PC-3 (cell line): ENCODE data around the gene SIM2. TPM values are rescaled to one million over a fixed set of nuclear protein-coding genes. Genes with fewer than 3 reads are reported as not detected.

Experiments used
- ATAC-seq: fragments of 200-7000 bp; cut with Tn5 transposase; 2 replicates; pipeline ENCODE4 v1.9.1; 2020; ENCODE audit warnings: mild to moderate bottlenecking, moderate library complexity
- BruUV-seq: library from RNA; stranded (reverse); fragments of 400-500 nt; replicated peaks from 2 replicates; lab custom pipeline; 2021; lab: Mats Ljungman, UMichigan
- CTCF ChIA-PET: fragments of 300-600 bp; sonication (Branson Sonifier 250); formaldehyde crosslinking; loops from one replicate; lab custom pipeline; 2022; ENCODE audit warnings: antibody characterized with exemption; lab: Charles Lee
- POLR2A ChIA-PET: fragments of 300-600 bp; sonication (Branson Sonifier 250); formaldehyde crosslinking; loops from one replicate; lab custom pipeline; 2022; ENCODE audit warnings: antibody characterized with exemption; ENCODE audit not compliant: unreplicated experiment; lab: Charles Lee
- DNase-seq: peaks from one replicate; pipeline ENCODE4 v3.0.0-alpha.2; 2015
- H2AFZ ChIP-seq: fragments of 300-600 bp; sonication (generic); 2 replicates; pipeline ENCODE4 v1.6.0; 2016; ENCODE audit warnings: antibody characterized with exemption, low read length
- H3F3A ChIP-seq: fragments of 300-600 bp; sonication (generic); one replicate; pipeline ENCODE4 v1.6.0; 2017; ENCODE audit warnings: antibody characterized with exemption, low read length, control low read depth, mild to moderate bottlenecking; ENCODE audit not compliant: unreplicated experiment
- H3K27ac ChIP-seq: fragments of 300-600 bp; sonication (generic); 2 replicates; pipeline ENCODE4 v1.5.1; 2016; ENCODE audit warnings: mild to moderate bottlenecking, low read length
- H3K27me3 ChIP-seq: fragments of 300-600 bp; sonication (generic); 2 replicates; pipeline ENCODE4 v1.6.1; 2016; ENCODE audit warnings: low read length, mixed read lengths
- H3K36me3 ChIP-seq: fragments of 300-600 bp; sonication (generic); 2 replicates; pipeline ENCODE4 v1.6.1; 2016; ENCODE audit warnings: low read depth, mixed run types, low read length, mixed read lengths
- H3K4me1 ChIP-seq: fragments of 300-600 bp; sonication (generic); 2 replicates; pipeline ENCODE4 v1.5.1; 2016; ENCODE audit warnings: low read length; ENCODE audit not compliant: insufficient read depth
- H3K4me2 ChIP-seq: fragments of 300-600 bp; sonication (generic); 2 replicates; pipeline ENCODE4 v1.6.0; 2016; ENCODE audit warnings: low read length
- H3K4me3 ChIP-seq: fragments of 300-600 bp; sonication (generic); 2 replicates; pipeline ENCODE4 v1.5.1; 2016; ENCODE audit warnings: mild to moderate bottlenecking, low read length, mixed read lengths
- H3K79me2 ChIP-seq: fragments of 300-600 bp; sonication (generic); 2 replicates; pipeline ENCODE4 v1.6.1; 2017; ENCODE audit warnings: low read length, mixed read lengths
- H3K9ac ChIP-seq: fragments of 300-600 bp; sonication (generic); 2 replicates; pipeline ENCODE4 v1.6.0; 2016; ENCODE audit warnings: mild to moderate bottlenecking, low read length
- H3K9me2 ChIP-seq: fragments of 300-600 bp; sonication (generic); replicated peaks from 2 replicates; pipeline ENCODE4 v1.6.1; 2016; ENCODE audit warnings: mixed run types, low read length, mixed read lengths
- H3K9me3 ChIP-seq: fragments of 300-600 bp; sonication (generic); 2 replicates; pipeline ENCODE4 v1.6.1; 2016; ENCODE audit warnings: low read length, mixed read lengths
- H4K20me1 ChIP-seq: fragments of 300-600 bp; sonication (generic); 2 replicates; pipeline ENCODE4 v1.6.1; 2016; ENCODE audit warnings: low read length, mixed read lengths
- EZH2 ChIP-seq: fragments of 300-600 bp; sonication (generic); IDR thresholded peaks from one replicate; pipeline ENCODE4 v1.6.1; 2017; ENCODE audit warnings: antibody characterized with exemption, mild to moderate bottlenecking, low read length; ENCODE audit not compliant: unreplicated experiment
- EZH2phosphoT487 ChIP-seq: fragments of 300-600 bp; sonication (generic); IDR thresholded peaks from 2 replicates; pipeline ENCODE4 v1.6.1; 2018; ENCODE audit warnings: mild to moderate bottlenecking, antibody characterized with exemption, low read length, borderline replicate concordance
- intact Hi-C: fragments of 100-400 bp; cut with micrococcal nuclease; formaldehyde crosslinking; loops from 2 replicates; pipeline ENCODE4 v1.9.0; 2023
- total RNA-seq: library from RNA; depleted of rRNA; stranded (reverse); fragments of >200 nt; gene quantifications from 2 replicates; pipeline ENCODE4 v1.2.3, GENCODE V29; 2014
- TF ChIP-seq, protein P1 (sequence below): fragments of 300-600 bp; sonication (generic); conservative IDR thresholded peaks from 2 replicates; pipeline ENCODE4 v1.5.1; 2017; ENCODE audit warnings: antibody characterized with exemption, low read depth, mild to moderate bottlenecking, low read length

The SIM2 gene
- total RNA-seq, 1 experiment from 2014 or later = 71.2 TPM

DNA sequence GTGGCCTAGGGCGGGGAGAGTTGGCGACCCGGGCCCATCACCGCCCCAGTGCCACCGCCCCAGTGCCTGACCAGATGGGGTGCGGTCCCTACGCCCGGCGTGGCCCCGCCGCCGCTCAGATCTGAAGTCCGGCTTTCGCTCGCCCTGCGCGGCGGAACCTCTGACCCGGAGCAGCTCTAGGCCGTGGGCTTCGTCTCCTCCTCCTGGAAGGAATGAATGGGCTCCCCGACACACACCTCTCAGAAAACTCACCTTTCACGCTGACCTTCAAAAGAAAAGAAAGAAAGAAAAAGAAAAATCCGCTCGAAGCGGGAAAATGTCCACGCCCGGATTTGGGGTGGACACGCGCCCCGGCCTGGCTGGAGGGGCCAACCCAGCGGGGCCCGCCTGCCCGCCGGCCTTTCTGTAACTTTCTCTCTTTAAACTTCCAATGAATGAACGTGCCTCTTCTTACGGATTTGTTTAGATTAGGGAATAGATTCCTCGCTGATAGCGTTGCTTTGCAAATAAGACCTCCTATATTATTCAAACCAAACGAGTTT is 5.4 kb upstream of the SIM2 start:
- Histone ChIP-seq H3K9me2 (no peaks in the 10 kb centered on the region), H3K36me3 (peaks cover 3% of the 10 kb centered on the region; the same call in 1 of the 2 replicates), H3K79me2 (peaks cover 25% of the 10 kb centered on the region), H3K4me3 (no peak overlapping the region), H4K20me1 (no peaks in the 10 kb centered on the region), H3K9me3 (no peaks in the 10 kb centered on the region), H3K4me2 (no peak overlapping the region), H2AFZ (no peak overlapping the region), H3K9ac (no peak overlapping the region), H3K27ac (no peak overlapping the region), H3F3A (no peaks in the 10 kb centered on the region), H3K4me1 (peaks cover 21% of the 10 kb centered on the region; the same call in 1 of the 2 replicates), H3K27me3 (no peaks in the 10 kb centered on the region)
- ChIA-PET POLR2A (no interaction called here), CTCF (no interaction called here)
- DNase-seq (no peak), ATAC-seq (no peak)
- TF ChIP-seq, protein P1, sequence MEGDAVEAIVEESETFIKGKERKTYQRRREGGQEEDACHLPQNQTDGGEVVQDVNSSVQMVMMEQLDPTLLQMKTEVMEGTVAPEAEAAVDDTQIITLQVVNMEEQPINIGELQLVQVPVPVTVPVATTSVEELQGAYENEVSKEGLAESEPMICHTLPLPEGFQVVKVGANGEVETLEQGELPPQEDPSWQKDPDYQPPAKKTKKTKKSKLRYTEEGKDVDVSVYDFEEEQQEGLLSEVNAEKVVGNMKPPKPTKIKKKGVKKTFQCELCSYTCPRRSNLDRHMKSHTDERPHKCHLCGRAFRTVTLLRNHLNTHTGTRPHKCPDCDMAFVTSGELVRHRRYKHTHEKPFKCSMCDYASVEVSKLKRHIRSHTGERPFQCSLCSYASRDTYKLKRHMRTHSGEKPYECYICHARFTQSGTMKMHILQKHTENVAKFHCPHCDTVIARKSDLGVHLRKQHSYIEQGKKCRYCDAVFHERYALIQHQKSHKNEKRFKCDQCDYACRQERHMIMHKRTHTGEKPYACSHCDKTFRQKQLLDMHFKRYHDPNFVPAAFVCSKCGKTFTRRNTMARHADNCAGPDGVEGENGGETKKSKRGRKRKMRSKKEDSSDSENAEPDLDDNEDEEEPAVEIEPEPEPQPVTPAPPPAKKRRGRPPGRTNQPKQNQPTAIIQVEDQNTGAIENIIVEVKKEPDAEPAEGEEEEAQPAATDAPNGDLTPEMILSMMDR = no peak
- TF ChIP-seq EZH2 (no peak), EZH2phosphoT487 (no peak)
- no TSS peak for BruUV-seq
- intact Hi-C loops = no loop called here

DNA sequence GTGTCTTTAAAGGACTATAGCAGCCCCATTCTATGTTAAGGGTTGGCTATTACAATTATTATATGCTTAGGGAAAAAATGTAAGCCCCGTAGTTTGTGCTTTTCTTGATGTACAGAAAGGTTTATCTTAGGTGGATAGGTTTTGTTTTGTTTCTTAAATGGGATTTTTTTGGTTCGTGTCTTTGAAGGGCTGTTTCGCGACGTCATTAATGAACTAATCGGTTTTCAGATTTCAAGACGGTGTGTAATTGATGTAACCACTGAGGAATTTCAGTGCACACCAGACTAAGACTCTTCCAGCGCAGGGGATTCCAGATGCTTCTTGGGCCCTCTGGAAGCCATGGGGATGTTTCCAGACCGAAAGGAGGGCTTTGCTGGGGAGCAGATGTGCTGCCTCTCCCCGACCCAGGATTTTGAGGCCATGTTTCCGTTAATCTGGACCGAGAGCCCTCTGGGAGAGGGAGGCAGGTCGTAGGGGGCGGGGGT is 4.8 kb upstream of the SIM2 start:
- BruUV-seq = no TSS peak
- H3K4me1 ChIP-seq = peaks cover 21% of the 10 kb centered on the region; the same call in 1 of the 2 replicates
- no peaks in the 10 kb centered on the region for H3K27me3 ChIP-seq
- H3F3A ChIP-seq = no peaks in the 10 kb centered on the region
- H3K4me2 ChIP-seq = no peak overlapping the region
- DNase-seq (no peak), ATAC-seq (no peak)
- TF ChIP-seq EZH2 (no peak), EZH2phosphoT487 (no peak)
- no peaks in the 10 kb centered on the region for H3K9me2 ChIP-seq
- H3K4me3 ChIP-seq = no peak overlapping the region
- no peaks in the 10 kb centered on the region for H4K20me1 ChIP-seq
- H3K9me3 ChIP-seq = no peaks in the 10 kb centered on the region
- ChIA-PET POLR2A (no interaction called here), CTCF (no interaction called here)
- no peak overlapping the region for H2AFZ ChIP-seq
- intact Hi-C loops = no loop called here
- H3K27ac ChIP-seq = no peak overlapping the region
- H3K79me2 ChIP-seq = peaks cover 28% of the 10 kb centered on the region
- no peak overlapping the region for H3K9ac ChIP-seq
- H3K36me3 ChIP-seq = peaks cover 3% of the 10 kb centered on the region; the same call in 1 of the 2 replicates

DNA sequence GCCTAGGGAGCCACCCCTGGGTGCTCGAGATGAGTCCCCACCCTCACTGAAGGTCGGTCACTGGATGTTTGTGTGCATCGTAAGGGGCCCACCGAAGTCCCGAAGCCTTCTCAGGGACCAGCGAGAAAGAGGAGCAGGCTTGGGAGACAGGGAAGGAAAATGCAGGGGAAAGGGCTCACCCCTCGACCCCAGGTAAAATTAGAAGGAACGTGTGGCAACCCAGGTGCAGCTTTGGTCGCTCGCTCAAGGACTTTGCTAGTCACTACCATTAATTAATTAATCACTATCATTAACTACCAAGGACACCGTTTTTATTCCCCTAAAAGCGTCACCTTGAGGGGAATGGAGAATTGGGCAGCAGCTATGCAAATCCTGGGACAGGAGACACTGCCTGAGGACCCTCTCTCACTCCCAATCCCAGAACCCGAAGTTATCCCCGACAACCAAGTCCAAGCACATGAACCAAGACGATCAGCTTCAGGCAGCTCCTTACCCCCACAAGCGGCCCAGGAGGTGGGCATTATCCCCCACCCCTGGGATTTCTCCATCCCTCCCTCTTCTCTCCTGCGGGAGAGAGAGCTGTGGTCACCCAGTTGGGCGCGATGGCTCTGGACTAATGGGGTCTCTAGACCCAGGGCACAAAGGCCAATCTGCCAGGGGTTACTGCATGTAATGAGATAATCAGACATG is 4.2 kb upstream of the SIM2 start:
- ATAC-seq (no peak), DNase-seq (no peak)
- Histone ChIP-seq H3K4me2 (no peak overlapping the region), H3F3A (no peaks in the 10 kb centered on the region), H4K20me1 (no peaks in the 10 kb centered on the region), H3K4me1 (peaks cover 21% of the 10 kb centered on the region; the same call in 1 of the 2 replicates), H3K9me2 (no peaks in the 10 kb centered on the region), H3K79me2 (peaks cover 35% of the 10 kb centered on the region), H2AFZ (no peak overlapping the region), H3K36me3 (peaks cover 3% of the 10 kb centered on the region; the same call in 1 of the 2 replicates), H3K27me3 (no peaks in the 10 kb centered on the region), H3K27ac (no peak overlapping the region), H3K4me3 (no peak overlapping the region), H3K9ac (no peak overlapping the region), H3K9me3 (no peaks in the 10 kb centered on the region)
- ChIA-PET CTCF (no interaction called here), POLR2A (interaction anchor here (0.7 kb wide), 1 partner anchor 37 kb away, joined by 3 read pairs; no protein-coding TSS in a partner anchor)
- TF ChIP-seq EZH2 = no peak
- TF ChIP-seq EZH2phosphoT487 = no peak
- no TSS peak for BruUV-seq
- intact Hi-C loops = no loop called here
